NCI-H2029 treated with DMSO at 0.1 percent for 48 hours (cell line): ENCODE results near the gene LILRB3.
A peak's percentile ranks its signal among the peaks of the same experiment; 100 is the strongest.
"Not testable (repeated sequence)": the region's sequence is repeated elsewhere in the genome, so short reads cannot be mapped to it uniquely, and the experiment has no call there.

Experiments used
- DNase-seq: peaks from one replicate; lab custom pipeline; 2025; lab: John Stamatoyannopoulos, UW

LILRB3 gene

GRCh38 chr19:54209811-54210494 lies 12.9 kb downstream of the LILRB3 start:
- DNase-seq = peak; percentile 94

- no peak for DNase-seq
Observed at GRCh38 chr19:54209058-54209810, 13.6 kb downstream of the LILRB3 start.

GRCh38 chr19:54208784-54209057 lies 14.1 kb downstream of the LILRB3 start:
- no peak for DNase-seq

GRCh38 chr19:54207983-54208783 lies 14.6 kb downstream of the LILRB3 start:
- peak; percentile 29 for DNase-seq

GRCh38 chr19:54207676-54207982 lies 15.2 kb downstream of the LILRB3 start:
- no peak for DNase-seq

- DNase-seq = not testable (repeated sequence)
Observed at GRCh38 chr19:54207193-54207592, 15.6 kb downstream of the LILRB3 start.

GRCh38 chr19:54206831-54207177 lies 16.0 kb downstream of the LILRB3 start:
- no peak for DNase-seq

GRCh38 chr19:54206030-54206830 lies 16.6 kb downstream of the LILRB3 start:
- no peak for DNase-seq

GRCh38 chr19:54204767-54205468 lies 17.9 kb downstream of the LILRB3 start:
- DNase-seq = no peak

GRCh38 chr19:54203151-54203611 lies 19.6 kb downstream of the LILRB3 start:
- no peak for DNase-seq

GRCh38 chr19:54201980-54202379 lies 20.8 kb downstream of the LILRB3 start:
- DNase-seq = no peak

GRCh38 chr19:54201172-54201701 lies 21.6 kb downstream of the LILRB3 start:
- DNase-seq = no peak

GRCh38 chr19:54199401-54199800 lies 23.4 kb downstream of the LILRB3 start:
- DNase-seq = no peak

- no peak for DNase-seq
Observed at GRCh38 chr19:54197121-54197520, 25.7 kb downstream of the LILRB3 start.

GRCh38 chr19:54196536-54196935 lies 26.3 kb downstream of the LILRB3 start:
- no peak for DNase-seq

GRCh38 chr19:54194463-54194862 lies 28.3 kb downstream of the LILRB3 start:
- DNase-seq = not testable (repeated sequence)

- no peak for DNase-seq
Observed at GRCh38 chr19:54193011-54193410, 29.8 kb downstream of the LILRB3 start.

- no peak for DNase-seq
Observed at GRCh38 chr19:54191811-54192453, 30.9 kb downstream of the LILRB3 start.

GRCh38 chr19:54191011-54191810 lies 31.6 kb downstream of the LILRB3 start, which contains the start of gene TSEN34:
Gene TSEN34 (plus strand): TSS chr19:54191308. CDS start chr19:54191365, 57 bp downstream.
- peak; percentile 62 for DNase-seq

GRCh38 chr19:54190503-54191010 lies 32.2 kb downstream of the LILRB3 start:
- DNase-seq = peak; percentile 98
